ENCODE data around the gene EVX2.

EVX2 gene

GRCh38 chr2:176085861-176086771 lies 2.4 kb upstream of the EVX2 start:
- Histone ChIP-seq H3K4ac (ENCODE audit: low read length) (no peak overlapping the region), H3K36me3 (replicated peaks in 1 of 2; ENCODE audit: control insufficient read depth in 2 of 2, insufficient read depth in 2 of 2, low read length in 2 of 2) (no peaks in the 10 kb centered on the region), H2BK12ac (ENCODE audit: low read length) (no peak overlapping the region), H3K4me2 (ENCODE audit: insufficient read depth, low read length, poor library complexity, severe bottlenecking) (no peak overlapping the region), H2BK5ac (ENCODE audit: low read length) (no peak overlapping the region), H2BK120ac (ENCODE audit: low read depth, low read length) (no peak overlapping the region), H3K23ac (ENCODE audit: low read depth, low read length, poor library complexity) (no peak overlapping the region), H3K9ac (ENCODE audit: low read depth, low read length, poor library complexity) (no peak overlapping the region), H2BK15ac (ENCODE audit: low read length) (no peak overlapping the region), H3K79me1 (ENCODE audit: low read depth, low read length) (no peaks in the 10 kb centered on the region), H4K91ac (ENCODE audit: low read depth, low read length, poor library complexity) (no peak overlapping the region), H3K14ac (ENCODE audit: low read length) (no peak overlapping the region), H2AK5ac (ENCODE audit: low read depth, low read length) (no peak overlapping the region), H2AFZ (ENCODE audit: low read length) (no peak overlapping the region), H3K4me1 (ENCODE audit: control insufficient read depth in 2 of 2, insufficient read depth in 1 of 2, low read depth in 1 of 2, low read length in 2 of 2) (peaks cover 0 to 3% of the 10 kb centered on the region in 2 donors), H4K8ac (ENCODE audit: low read depth, low read length) (no peak overlapping the region), H3K4me3 (ENCODE audit: low read length in 2 of 2) (no peak overlapping the region), H3K9me3 (replicated peaks in 1 of 2; ENCODE audit: control insufficient read depth in 2 of 2, insufficient read depth in 1 of 2, low read depth in 1 of 2, low read length in 2 of 2) (no peaks in the 10 kb centered on the region), H3K27me3 (ENCODE audit: control insufficient read depth in 3 of 3, insufficient read depth in 3 of 3, low read depth in 1 of 3, low read length in 3 of 3) (peaks cover 57 to 100% (median 98%) of the 10 kb centered on the region in 3 experiments), H3K18ac (ENCODE audit: low read length) (no peak overlapping the region), H3K27ac (replicated peaks; ENCODE audit: low read length) (no peak overlapping the region)
- no peak for DNase-seq (ENCODE audit: low spot score)
- no CpG with 5 or more reads among the region's 46 CpGs for WGBS, 2 donors (ENCODE audit: extremely low coverage in 2 of 2, insufficient read length in 2 of 2, insufficient replicate concordance in 1 of 2)

GRCh38 chr2:176085120-176085788 lies 1.5 kb upstream of the EVX2 start:
- H2BK120ac ChIP-seq (ENCODE audit: low read depth, low read length): no peak overlapping the region
- H2BK15ac ChIP-seq (ENCODE audit: low read length): no peak overlapping the region
- no peak overlapping the region for H2BK5ac ChIP-seq (ENCODE audit: low read length)
- no peaks in the 10 kb centered on the region for H3K79me1 ChIP-seq (ENCODE audit: low read depth, low read length)
- DNase-seq (ENCODE audit: low spot score): no peak
- no peak overlapping the region for H3K14ac ChIP-seq (ENCODE audit: low read length)
- no peak overlapping the region for H3K4me3 ChIP-seq (ENCODE audit: low read length in 2 of 2)
- H3K36me3 ChIP-seq (replicated peaks in 1 of 2; ENCODE audit: control insufficient read depth in 2 of 2, insufficient read depth in 2 of 2, low read length in 2 of 2): no peaks in the 10 kb centered on the region
- H3K27me3 ChIP-seq (ENCODE audit: control insufficient read depth in 3 of 3, insufficient read depth in 3 of 3, low read depth in 1 of 3, low read length in 3 of 3): peaks cover 63 to 100% (median 100%) of the 10 kb centered on the region in 3 experiments
- H3K4ac ChIP-seq (ENCODE audit: low read length): no peak overlapping the region
- H3K4me1 ChIP-seq (ENCODE audit: control insufficient read depth in 2 of 2, insufficient read depth in 1 of 2, low read depth in 1 of 2, low read length in 2 of 2): peaks cover 0 to 3% of the 10 kb centered on the region in 2 donors
- peaks cover 0 to 3% of the 10 kb centered on the region in 2 donors for H3K9me3 ChIP-seq (replicated peaks in 1 of 2; ENCODE audit: control insufficient read depth in 2 of 2, insufficient read depth in 1 of 2, low read depth in 1 of 2, low read length in 2 of 2)
- H4K8ac ChIP-seq (ENCODE audit: low read depth, low read length): no peak overlapping the region
- H2AFZ ChIP-seq (ENCODE audit: low read length): peak overlapping the region; percentile 48
- H3K18ac ChIP-seq (ENCODE audit: low read length): peak overlapping the region; percentile 25
- H2BK12ac ChIP-seq (ENCODE audit: low read length): no peak overlapping the region
- no peak overlapping the region for H2AK5ac ChIP-seq (ENCODE audit: low read depth, low read length)
- H3K27ac ChIP-seq (replicated peaks; ENCODE audit: low read length): no peak overlapping the region
- no CpG with 5 or more reads among the region's 40 CpGs for WGBS, 2 donors (ENCODE audit: extremely low coverage in 2 of 2, insufficient read length in 2 of 2, insufficient replicate concordance in 1 of 2)
- H3K4me2 ChIP-seq (ENCODE audit: insufficient read depth, low read length, poor library complexity, severe bottlenecking): no peak overlapping the region
- H3K9ac ChIP-seq (ENCODE audit: low read depth, low read length, poor library complexity): no peak overlapping the region
- no peak overlapping the region for H4K91ac ChIP-seq (ENCODE audit: low read depth, low read length, poor library complexity)
- no peak overlapping the region for H3K23ac ChIP-seq (ENCODE audit: low read depth, low read length, poor library complexity)

- Histone ChIP-seq H3K18ac (ENCODE audit: low read length) (no peak overlapping the region), H3K4me3 (ENCODE audit: low read length in 2 of 2) (no peak overlapping the region), H2BK120ac (ENCODE audit: low read depth, low read length) (no peak overlapping the region), H3K4me1 (ENCODE audit: control insufficient read depth in 2 of 2, insufficient read depth in 1 of 2, low read depth in 1 of 2, low read length in 2 of 2) (peaks cover 0 to 3% of the 10 kb centered on the region in 2 donors), H2AFZ (ENCODE audit: low read length) (peak overlapping the region; percentile 48), H2BK15ac (ENCODE audit: low read length) (no peak overlapping the region), H3K36me3 (replicated peaks in 1 of 2; ENCODE audit: control insufficient read depth in 2 of 2, insufficient read depth in 2 of 2, low read length in 2 of 2) (no peaks in the 10 kb centered on the region), H2BK12ac (ENCODE audit: low read length) (no peak overlapping the region), H3K27me3 (ENCODE audit: control insufficient read depth in 3 of 3, insufficient read depth in 3 of 3, low read depth in 1 of 3, low read length in 3 of 3) (peaks cover 58 to 100% (median 98%) of the 10 kb centered on the region in 3 experiments), H3K9ac (ENCODE audit: low read depth, low read length, poor library complexity) (no peak overlapping the region), H4K8ac (ENCODE audit: low read depth, low read length) (no peak overlapping the region), H3K9me3 (replicated peaks in 1 of 2; ENCODE audit: control insufficient read depth in 2 of 2, insufficient read depth in 1 of 2, low read depth in 1 of 2, low read length in 2 of 2) (peaks cover 0 to 3% of the 10 kb centered on the region in 2 donors), H2AK5ac (ENCODE audit: low read depth, low read length) (no peak overlapping the region), H3K4me2 (ENCODE audit: insufficient read depth, low read length, poor library complexity, severe bottlenecking) (no peak overlapping the region), H3K23ac (ENCODE audit: low read depth, low read length, poor library complexity) (no peak overlapping the region), H4K91ac (ENCODE audit: low read depth, low read length, poor library complexity) (no peak overlapping the region), H3K79me1 (ENCODE audit: low read depth, low read length) (no peaks in the 10 kb centered on the region), H3K14ac (ENCODE audit: low read length) (no peak overlapping the region), H3K27ac (replicated peaks; ENCODE audit: low read length) (no peak overlapping the region), H2BK5ac (ENCODE audit: low read length) (no peak overlapping the region), H3K4ac (ENCODE audit: low read length) (no peak overlapping the region)
- WGBS, 2 donors (ENCODE audit: extremely low coverage in 2 of 2, insufficient read length in 2 of 2, insufficient replicate concordance in 1 of 2): no CpG with 5 or more reads among the region's 26 CpGs
- no peak for DNase-seq (ENCODE audit: low spot score)
Observed at GRCh38 chr2:176084611-176085119, 903 bp upstream of the EVX2 start.
